GM13977 (cell line): ENCODE data around the gene DNMT3A.

Source experiments
- DNase-seq: peaks from one replicate; pipeline ENCODE4 v3.0.0; 2012; ENCODE audit warnings: low spot score
- in situ Hi-C: fragments of 300-500 bp; cut with MboI; formaldehyde crosslinking; loops from one replicate; pipeline ENCODE4 v1.12.0; 2022; ENCODE audit warnings: low sequenced_read_pairs, low pct_unique_long_range_greater_than_20kb, mixed read lengths, inconsistent platforms; ENCODE audit not compliant: unreplicated experiment
- TF ChIP-seq, protein P1 (sequence below): IDR thresholded peaks from 2 replicates; pipeline ENCODE4 v1.5.1; 2012; ENCODE audit warnings: mild to moderate bottlenecking, control low read depth; ENCODE audit not compliant: insufficient read depth; ENCODE audit errors: extremely low read depth, missing control alignments

DNMT3A gene

GRCh38 chr2:25383806-25384205, 42.1 kb upstream of the DNMT3A start:
- no peak for DNase-seq
- in situ Hi-C loops: no loop called here
- TF ChIP-seq, protein P1, sequence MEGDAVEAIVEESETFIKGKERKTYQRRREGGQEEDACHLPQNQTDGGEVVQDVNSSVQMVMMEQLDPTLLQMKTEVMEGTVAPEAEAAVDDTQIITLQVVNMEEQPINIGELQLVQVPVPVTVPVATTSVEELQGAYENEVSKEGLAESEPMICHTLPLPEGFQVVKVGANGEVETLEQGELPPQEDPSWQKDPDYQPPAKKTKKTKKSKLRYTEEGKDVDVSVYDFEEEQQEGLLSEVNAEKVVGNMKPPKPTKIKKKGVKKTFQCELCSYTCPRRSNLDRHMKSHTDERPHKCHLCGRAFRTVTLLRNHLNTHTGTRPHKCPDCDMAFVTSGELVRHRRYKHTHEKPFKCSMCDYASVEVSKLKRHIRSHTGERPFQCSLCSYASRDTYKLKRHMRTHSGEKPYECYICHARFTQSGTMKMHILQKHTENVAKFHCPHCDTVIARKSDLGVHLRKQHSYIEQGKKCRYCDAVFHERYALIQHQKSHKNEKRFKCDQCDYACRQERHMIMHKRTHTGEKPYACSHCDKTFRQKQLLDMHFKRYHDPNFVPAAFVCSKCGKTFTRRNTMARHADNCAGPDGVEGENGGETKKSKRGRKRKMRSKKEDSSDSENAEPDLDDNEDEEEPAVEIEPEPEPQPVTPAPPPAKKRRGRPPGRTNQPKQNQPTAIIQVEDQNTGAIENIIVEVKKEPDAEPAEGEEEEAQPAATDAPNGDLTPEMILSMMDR: no peak

GRCh38 chr2:25381502-25381901, 39.8 kb upstream of the DNMT3A start:
- no peak for DNase-seq
- in situ Hi-C loops: no loop called here
- TF ChIP-seq, protein P1: no peak

- TF ChIP-seq, protein P1: no peak
- in situ Hi-C loops: no loop called here
Measured at GRCh38 chr2:25380586-25381375, 39.1 kb upstream of the DNMT3A start.

GRCh38 chr2:25380023-25380422, 38.3 kb upstream of the DNMT3A start:
- TF ChIP-seq, protein P1: no peak
- in situ Hi-C loops: no loop called here
- DNase-seq: peak; percentile 72

More at GRCh38 chr2:25380586-25381375, 39.1 kb upstream of the DNMT3A start:
- no peak for DNase-seq

GRCh38 chr2:25379535-25379934, 37.8 kb upstream of the DNMT3A start:
- TF ChIP-seq, protein P1: no peak
- no peak for DNase-seq
- in situ Hi-C loops: no loop called here

DNA sequence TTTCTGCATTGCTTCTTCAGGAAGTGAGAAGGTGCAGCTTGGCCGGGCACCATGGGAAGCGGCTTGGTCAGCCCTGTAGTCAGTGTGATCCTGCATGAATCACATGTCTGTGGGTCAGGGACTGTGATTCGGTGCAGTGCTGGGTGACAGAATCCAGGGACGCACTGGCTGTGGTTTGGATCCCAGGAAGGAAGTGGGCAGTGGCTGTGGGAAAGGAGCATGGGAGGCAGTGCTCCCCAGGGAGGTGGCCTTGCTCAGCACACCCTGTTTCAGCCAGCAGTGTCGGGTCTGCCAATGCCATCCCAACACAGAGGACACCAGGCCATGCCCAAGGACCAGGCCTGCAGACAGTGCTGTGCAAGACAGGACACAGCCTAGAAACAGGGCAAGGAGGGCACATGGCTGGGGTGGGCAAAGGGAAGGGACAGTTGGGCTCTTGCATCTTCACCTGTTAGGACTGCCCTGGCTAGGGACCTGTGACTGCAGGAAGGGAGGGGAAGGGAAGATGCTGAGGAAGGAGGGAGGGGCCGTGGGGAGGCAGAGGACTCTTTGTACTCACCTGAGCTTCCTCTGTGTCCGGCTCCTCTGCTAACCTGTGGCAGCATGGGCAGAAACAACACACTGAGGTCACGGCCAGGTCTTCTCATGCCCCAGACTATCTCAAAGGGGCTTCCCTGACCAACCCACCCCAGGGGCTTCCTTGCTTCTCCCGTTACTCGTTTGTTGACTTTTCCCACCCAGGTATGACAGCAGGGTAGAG, 37.2 kb upstream of the DNMT3A start:
- TF ChIP-seq, protein P1: no peak
- DNase-seq: no peak
- in situ Hi-C loops: no loop called here
